Mesothelial cell of epicardium (in vitro differentiated cells): Measurements from ENCODE around the gene SPIN1. TPM values are rescaled to one million over a fixed set of nuclear protein-coding genes. Genes with fewer than 3 reads are reported as not detected.

Experiments
- DNase-seq, 2 experiments: peaks; one replicate each; pipeline ENCODE4 v3.0.0; 2021; ENCODE audit warnings: low spot score in 2 of 2; ENCODE audit not compliant: unreplicated experiment in 2 of 2
- H3K27ac Mint-ChIP-seq: 2 replicates; pipeline ENCODE4 v1.8.0; 2021; ENCODE audit warnings: mixed read lengths
- H3K27me3 Mint-ChIP-seq: 2 replicates; pipeline ENCODE4 v1.8.0; 2021; ENCODE audit warnings: low read depth, mixed read lengths
- H3K36me3 Mint-ChIP-seq: 2 replicates; pipeline ENCODE4 v1.8.0; 2021; ENCODE audit warnings: mixed read lengths
- H3K4me1 Mint-ChIP-seq: 2 replicates; pipeline ENCODE4 v1.8.0; 2021; ENCODE audit warnings: mixed read lengths
- H3K4me3 Mint-ChIP-seq: 2 replicates; pipeline ENCODE4 v1.8.0; 2021; ENCODE audit warnings: mild to moderate bottlenecking, moderate library complexity, mixed read lengths
- H3K9me3 Mint-ChIP-seq: 2 replicates; pipeline ENCODE4 v1.8.0; 2021; ENCODE audit warnings: mixed read lengths
- total RNA-seq: library from RNA; stranded (reverse); gene quantifications from 3 replicates; pipeline ENCODE4 v1.2.1, GENCODE V29; 2021
- TF ChIP-seq, protein P1 (sequence below): fragments of 200-600 bp; sonication (generic); IDR thresholded peaks from one replicate; pipeline ENCODE4 v1.5.0; 2021; ENCODE audit warnings: antibody characterized with exemption; ENCODE audit not compliant: unreplicated experiment

Gene SPIN1
- total RNA-seq, 1 donor from 2014 or later: 181 TPM

DNA sequence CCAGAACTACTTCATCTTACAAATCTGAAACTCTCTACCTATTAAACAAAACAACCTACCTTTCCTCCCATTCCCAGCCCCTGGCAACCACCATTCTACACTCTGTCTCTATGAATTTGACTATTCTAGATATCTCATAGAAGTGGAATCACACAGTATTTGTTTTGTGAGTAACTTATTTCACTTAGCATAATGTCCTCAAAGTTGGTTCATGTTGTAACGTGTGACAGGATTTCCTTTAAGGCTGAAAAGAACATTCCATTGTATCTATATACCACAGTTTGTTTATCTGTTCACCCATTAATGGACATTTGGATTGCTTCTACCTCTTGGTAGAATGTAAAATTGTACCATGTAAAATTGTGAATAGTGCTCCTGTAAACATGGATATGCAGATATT, 76.6 kb downstream of the SPIN1 start:
- Mint-ChIP-seq H3K27ac (peak overlapping the region; percentile 37), H3K36me3 (peaks cover 38% of the 10 kb centered on the region), H3K4me3 (no peak overlapping the region), H3K9me3 (no peaks in the 10 kb centered on the region), H3K4me1 (peaks cover 11% of the 10 kb centered on the region), H3K27me3 (no peaks in the 10 kb centered on the region)
- TF ChIP-seq, protein P1, sequence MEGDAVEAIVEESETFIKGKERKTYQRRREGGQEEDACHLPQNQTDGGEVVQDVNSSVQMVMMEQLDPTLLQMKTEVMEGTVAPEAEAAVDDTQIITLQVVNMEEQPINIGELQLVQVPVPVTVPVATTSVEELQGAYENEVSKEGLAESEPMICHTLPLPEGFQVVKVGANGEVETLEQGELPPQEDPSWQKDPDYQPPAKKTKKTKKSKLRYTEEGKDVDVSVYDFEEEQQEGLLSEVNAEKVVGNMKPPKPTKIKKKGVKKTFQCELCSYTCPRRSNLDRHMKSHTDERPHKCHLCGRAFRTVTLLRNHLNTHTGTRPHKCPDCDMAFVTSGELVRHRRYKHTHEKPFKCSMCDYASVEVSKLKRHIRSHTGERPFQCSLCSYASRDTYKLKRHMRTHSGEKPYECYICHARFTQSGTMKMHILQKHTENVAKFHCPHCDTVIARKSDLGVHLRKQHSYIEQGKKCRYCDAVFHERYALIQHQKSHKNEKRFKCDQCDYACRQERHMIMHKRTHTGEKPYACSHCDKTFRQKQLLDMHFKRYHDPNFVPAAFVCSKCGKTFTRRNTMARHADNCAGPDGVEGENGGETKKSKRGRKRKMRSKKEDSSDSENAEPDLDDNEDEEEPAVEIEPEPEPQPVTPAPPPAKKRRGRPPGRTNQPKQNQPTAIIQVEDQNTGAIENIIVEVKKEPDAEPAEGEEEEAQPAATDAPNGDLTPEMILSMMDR: no peak
- no peak for DNase-seq

DNA sequence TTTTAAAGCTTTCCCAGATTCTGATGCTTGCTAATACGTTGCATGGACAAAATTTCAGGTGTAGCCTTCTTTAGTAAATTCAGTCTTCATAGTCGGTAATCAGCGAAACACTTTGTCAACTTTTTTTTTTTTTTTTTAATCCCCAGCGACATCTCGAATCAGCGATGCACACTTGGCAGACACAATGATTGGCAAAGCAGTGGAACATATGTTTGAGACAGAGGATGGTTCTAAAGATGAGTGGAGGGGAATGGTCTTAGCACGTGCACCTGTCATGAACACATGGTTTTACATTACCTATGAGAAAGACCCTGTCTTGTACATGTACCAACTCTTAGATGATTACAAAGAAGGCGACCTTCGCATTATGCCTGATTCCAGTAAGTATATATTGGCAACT, 80.0 kb downstream of the SPIN1 start:
- no peaks in the 10 kb centered on the region for H3K27me3 Mint-ChIP-seq
- no peak overlapping the region for H3K27ac Mint-ChIP-seq
- H3K9me3 Mint-ChIP-seq: no peaks in the 10 kb centered on the region
- H3K4me3 Mint-ChIP-seq: no peak overlapping the region
- peaks cover 48% of the 10 kb centered on the region for H3K36me3 Mint-ChIP-seq
- DNase-seq: no peak
- no peaks in the 10 kb centered on the region for H3K4me1 Mint-ChIP-seq
- TF ChIP-seq, protein P1: no peak

DNA sequence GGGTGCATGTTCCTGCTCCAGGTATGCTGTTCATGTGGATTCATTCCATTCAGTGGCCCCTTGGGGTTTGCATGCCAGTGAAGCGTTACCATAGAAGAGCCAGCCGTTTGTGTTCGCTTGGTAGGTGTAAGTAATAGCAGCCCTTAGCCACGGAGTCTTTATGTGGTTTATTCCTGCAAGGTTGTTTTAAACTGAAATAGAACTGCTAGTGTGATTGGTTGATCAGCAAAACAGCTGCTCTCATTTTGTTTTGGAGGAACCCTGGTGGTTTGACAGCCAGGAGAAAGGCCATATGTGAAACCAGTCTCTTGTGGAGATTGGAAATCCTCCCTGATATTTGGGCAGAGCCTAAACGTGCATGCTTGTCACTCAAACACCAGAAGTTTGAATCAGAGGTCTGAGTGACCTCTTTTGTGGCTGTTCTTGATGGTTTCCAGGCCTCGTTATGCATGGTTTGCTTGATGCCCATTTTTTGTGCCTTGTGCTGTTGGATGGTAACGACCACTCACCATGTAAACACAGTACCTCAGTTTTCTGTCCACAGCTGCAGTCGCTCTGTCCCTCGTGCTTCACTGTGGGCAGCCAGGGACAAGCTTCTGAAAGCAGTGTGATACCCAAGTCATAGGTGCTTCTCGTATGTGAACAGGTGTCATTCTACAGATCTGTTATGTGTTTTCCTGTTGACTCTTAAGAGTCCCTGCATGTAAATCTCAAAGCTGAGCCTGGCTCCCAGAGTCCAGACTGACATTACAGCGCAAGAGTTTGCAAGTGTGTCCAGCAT, 88.4 kb downstream of the SPIN1 start:
- Mint-ChIP-seq H3K27me3 (no peaks in the 10 kb centered on the region), H3K9me3 (no peaks in the 10 kb centered on the region), H3K36me3 (peaks cover 18% of the 10 kb centered on the region), H3K4me1 (peaks cover 9% of the 10 kb centered on the region), H3K27ac (peak overlapping the region; percentile 37), H3K4me3 (no peak overlapping the region)
- no peak for DNase-seq
- TF ChIP-seq, protein P1: no peak

DNA sequence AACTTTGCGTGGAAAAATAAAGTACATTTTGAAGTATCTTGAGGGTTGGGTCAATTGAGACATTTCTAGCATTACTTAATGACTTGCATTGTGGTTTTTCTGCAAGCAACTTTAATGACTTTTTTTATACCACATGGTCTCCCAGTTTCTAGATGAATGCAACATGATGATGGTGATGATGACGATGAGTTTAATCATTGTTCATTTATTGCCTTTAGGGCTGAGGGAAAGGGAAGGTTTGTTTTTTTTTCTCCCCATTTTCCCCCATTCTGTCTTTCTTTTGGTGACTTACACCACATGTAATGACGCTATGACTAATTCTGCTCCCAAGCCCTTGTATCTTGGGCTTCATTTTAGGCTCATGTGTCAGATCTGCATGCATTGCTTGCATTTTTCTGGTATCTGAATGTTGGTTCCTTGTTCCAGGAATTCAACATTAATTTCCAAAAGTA, 89.1 kb downstream of the SPIN1 start:
- Mint-ChIP-seq H3K27me3 (no peaks in the 10 kb centered on the region), H3K4me3 (no peak overlapping the region), H3K4me1 (peaks cover 9% of the 10 kb centered on the region), H3K9me3 (no peaks in the 10 kb centered on the region), H3K27ac (peak overlapping the region; percentile 37), H3K36me3 (peaks cover 16% of the 10 kb centered on the region)
- TF ChIP-seq, protein P1: no peak
- DNase-seq: no peak

DNA sequence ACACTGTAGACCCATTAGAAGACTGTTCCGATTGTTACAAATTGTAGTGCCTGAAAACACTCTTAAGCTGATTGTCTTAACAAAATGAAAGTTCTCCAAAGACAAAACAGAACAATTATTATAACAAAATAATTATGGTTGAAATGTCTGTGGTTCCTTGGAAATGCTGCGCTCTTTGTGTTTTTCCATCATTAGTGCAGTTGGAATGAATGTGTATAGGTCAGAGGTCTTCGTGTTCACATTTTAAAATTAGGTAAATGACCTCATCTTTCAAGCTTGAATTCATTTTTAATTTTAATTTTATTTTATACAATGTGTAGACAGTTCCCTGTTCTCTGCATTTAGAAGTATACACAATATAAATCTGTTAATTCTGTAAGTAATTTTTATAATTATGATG, 90.0 kb downstream of the SPIN1 start:
- peaks cover 9% of the 10 kb centered on the region for H3K4me1 Mint-ChIP-seq
- no peak for DNase-seq

More for the DNA sequence above, 90.0 kb downstream of the SPIN1 start:
- TF ChIP-seq, protein P1: no peak
- Mint-ChIP-seq H3K27ac (peak overlapping the region; percentile 30), H3K9me3 (no peaks in the 10 kb centered on the region), H3K36me3 (peaks cover 20% of the 10 kb centered on the region), H3K27me3 (no peaks in the 10 kb centered on the region), H3K4me3 (no peak overlapping the region)
